Measurements from ENCODE around the gene PDLIM1. TPM values are rescaled to one million over a fixed set of nuclear protein-coding genes. Genes with fewer than 3 reads are reported as not detected.
"Not testable (repeated sequence)": the region's sequence is repeated elsewhere in the genome, so short reads cannot be mapped to it uniquely, and the experiment has no call there.

PDLIM1 gene
- total RNA-seq, 2 donors from 2014 or later: 8.3 to 44.4 TPM

GRCh38 chr10:95233377-95234034 lies 57.3 kb downstream of the PDLIM1 start:
- H3K4me3 Mint-ChIP-seq: no peak overlapping the region
- ATAC-seq (no peak), DNase-seq (no peak)
- peaks cover 2% of the 10 kb centered on the region for H3K36me3 Mint-ChIP-seq (ENCODE audit: low read depth)
- no peaks in the 10 kb centered on the region for H3K9me3 ChIP-seq (ENCODE audit: control insufficient read depth, low read length, poor library complexity, severe bottlenecking)
- H3K27ac Mint-ChIP-seq: no peak overlapping the region
- peaks cover 16% of the 10 kb centered on the region for H3K27me3 Mint-ChIP-seq
- peaks cover 4% of the 10 kb centered on the region for H3K4me1 Mint-ChIP-seq

GRCh38 chr10:95230677-95231586 lies 59.9 kb downstream of the PDLIM1 start:
- ATAC-seq (peak; percentile 65), DNase-seq (peak in 1 of 3 donors; percentile 10)
- not testable (repeated sequence) for H3K36me3 Mint-ChIP-seq (ENCODE audit: low read depth); H3K4me1 Mint-ChIP-seq; H3K9me3 ChIP-seq (ENCODE audit: control insufficient read depth, low read length, poor library complexity, severe bottlenecking)
- Mint-ChIP-seq H3K27ac (peak overlapping the region; percentile 82), H3K27me3 (peaks cover 10% of the 10 kb centered on the region), H3K4me3 (peak overlapping the region; percentile 76)

GRCh38 chr10:95229724-95230627 lies 60.8 kb downstream of the PDLIM1 start:
- peaks cover 4% of the 10 kb centered on the region for H3K4me1 Mint-ChIP-seq
- DNase-seq (no peak), ATAC-seq (no peak)
- H3K36me3 Mint-ChIP-seq (ENCODE audit: low read depth): no peaks in the 10 kb centered on the region
- H3K4me3 Mint-ChIP-seq: peak overlapping the region; percentile 76
- H3K27ac Mint-ChIP-seq: peak overlapping the region; percentile 82
- no peaks in the 10 kb centered on the region for H3K9me3 ChIP-seq (ENCODE audit: control insufficient read depth, low read length, poor library complexity, severe bottlenecking)
- peaks cover 10% of the 10 kb centered on the region for H3K27me3 Mint-ChIP-seq

- H3K9me3 ChIP-seq (ENCODE audit: control insufficient read depth, low read length, poor library complexity, severe bottlenecking); H3K4me3 Mint-ChIP-seq; H3K4me1 Mint-ChIP-seq; ATAC-seq; H3K36me3 Mint-ChIP-seq (ENCODE audit: low read depth); H3K27ac Mint-ChIP-seq; DNase-seq: not testable (repeated sequence)
- peaks cover 10% of the 10 kb centered on the region for H3K27me3 Mint-ChIP-seq
Measured at GRCh38 chr10:95228934-95229723, 61.7 kb downstream of the PDLIM1 start.

GRCh38 chr10:95225136-95225535 lies 65.7 kb downstream of the PDLIM1 start:
- H3K4me1 Mint-ChIP-seq: no peaks in the 10 kb centered on the region
- no peak overlapping the region for H3K4me3 Mint-ChIP-seq
- ATAC-seq (no peak), DNase-seq (no peak)
- H3K36me3 Mint-ChIP-seq (ENCODE audit: low read depth): no peaks in the 10 kb centered on the region
- peaks cover 4% of the 10 kb centered on the region for H3K27me3 Mint-ChIP-seq
- no peak overlapping the region for H3K27ac Mint-ChIP-seq
- H3K9me3 ChIP-seq (ENCODE audit: control insufficient read depth, low read length, poor library complexity, severe bottlenecking): no peaks in the 10 kb centered on the region

GRCh38 chr10:95221124-95221523 lies 69.7 kb downstream of the PDLIM1 start:
- ATAC-seq (no peak), DNase-seq (no peak)
- no peak overlapping the region for H3K4me3 Mint-ChIP-seq
- no peaks in the 10 kb centered on the region for H3K9me3 ChIP-seq (ENCODE audit: control insufficient read depth, low read length, poor library complexity, severe bottlenecking)
- no peaks in the 10 kb centered on the region for H3K36me3 Mint-ChIP-seq (ENCODE audit: low read depth)
- H3K27me3 Mint-ChIP-seq: no peaks in the 10 kb centered on the region
- no peaks in the 10 kb centered on the region for H3K4me1 Mint-ChIP-seq
- no peak overlapping the region for H3K27ac Mint-ChIP-seq

GRCh38 chr10:95220539-95220938 lies 70.3 kb downstream of the PDLIM1 start:
- no peaks in the 10 kb centered on the region for H3K4me1 Mint-ChIP-seq
- no peaks in the 10 kb centered on the region for H3K27me3 Mint-ChIP-seq
- no peak overlapping the region for H3K4me3 Mint-ChIP-seq
- no peaks in the 10 kb centered on the region for H3K9me3 ChIP-seq (ENCODE audit: control insufficient read depth, low read length, poor library complexity, severe bottlenecking)
- DNase-seq (no peak), ATAC-seq (no peak)
- no peak overlapping the region for H3K27ac Mint-ChIP-seq
- no peaks in the 10 kb centered on the region for H3K36me3 Mint-ChIP-seq (ENCODE audit: low read depth)

GRCh38 chr10:95217476-95217875 lies 73.3 kb downstream of the PDLIM1 start:
- DNase-seq (no peak), ATAC-seq (no peak)
- Mint-ChIP-seq H3K27me3 (no peaks in the 10 kb centered on the region), H3K27ac (no peak overlapping the region), H3K4me3 (no peak overlapping the region), H3K4me1 (no peaks in the 10 kb centered on the region), H3K36me3 (ENCODE audit: low read depth) (peaks cover 2% of the 10 kb centered on the region)
- no peaks in the 10 kb centered on the region for H3K9me3 ChIP-seq (ENCODE audit: control insufficient read depth, low read length, poor library complexity, severe bottlenecking)

GRCh38 chr10:95214793-95215192 lies 76.0 kb downstream of the PDLIM1 start:
- no peak for DNase-seq
- Mint-ChIP-seq H3K27ac (no peak overlapping the region), H3K4me1 (no peaks in the 10 kb centered on the region), H3K36me3 (ENCODE audit: low read depth) (peaks cover 2% of the 10 kb centered on the region), H3K4me3 (no peak overlapping the region), H3K27me3 (no peaks in the 10 kb centered on the region)
- peaks cover 3% of the 10 kb centered on the region for H3K9me3 ChIP-seq (ENCODE audit: control insufficient read depth, low read length, poor library complexity, severe bottlenecking)
- ATAC-seq: no peak

GRCh38 chr10:95214369-95214768 lies 76.4 kb downstream of the PDLIM1 start:
- H3K4me3 Mint-ChIP-seq: no peak overlapping the region
- ATAC-seq (no peak), DNase-seq (no peak)
- H3K4me1 Mint-ChIP-seq: no peaks in the 10 kb centered on the region
- H3K36me3 Mint-ChIP-seq (ENCODE audit: low read depth): peaks cover 2% of the 10 kb centered on the region
- no peaks in the 10 kb centered on the region for H3K27me3 Mint-ChIP-seq
- H3K27ac Mint-ChIP-seq: no peak overlapping the region
- H3K9me3 ChIP-seq (ENCODE audit: control insufficient read depth, low read length, poor library complexity, severe bottlenecking): peaks cover 3% of the 10 kb centered on the region

GRCh38 chr10:95211606-95212279 lies 79.1 kb downstream of the PDLIM1 start:
- H3K4me1 Mint-ChIP-seq: no peaks in the 10 kb centered on the region
- no peak overlapping the region for H3K4me3 Mint-ChIP-seq
- ATAC-seq: no peak

GRCh38 chr10:95209509-95210127 lies 81.2 kb downstream of the PDLIM1 start:
- H3K27me3 Mint-ChIP-seq: peaks cover 4% of the 10 kb centered on the region
- H3K9me3 ChIP-seq (ENCODE audit: control insufficient read depth, low read length, poor library complexity, severe bottlenecking): peaks cover 3% of the 10 kb centered on the region
- peaks cover 5% of the 10 kb centered on the region for H3K36me3 Mint-ChIP-seq (ENCODE audit: low read depth)
- no peaks in the 10 kb centered on the region for H3K4me1 Mint-ChIP-seq
- H3K27ac Mint-ChIP-seq: no peak overlapping the region
- no peak for ATAC-seq
- no peak for DNase-seq
- H3K4me3 Mint-ChIP-seq: no peak overlapping the region

More at GRCh38 chr10:95211606-95212279, 79.1 kb downstream of the PDLIM1 start:
- H3K36me3 Mint-ChIP-seq (ENCODE audit: low read depth): peaks cover 5% of the 10 kb centered on the region
- no peak overlapping the region for H3K27ac Mint-ChIP-seq
- H3K27me3 Mint-ChIP-seq: peaks cover 4% of the 10 kb centered on the region
- DNase-seq: no peak
- H3K9me3 ChIP-seq (ENCODE audit: control insufficient read depth, low read length, poor library complexity, severe bottlenecking): peaks cover 3% of the 10 kb centered on the region
